GM12872 (cell line): ENCODE data around the gene ABHD15.
A peak's percentile ranks its signal among the peaks of the same experiment; 100 is the strongest.

Source experiments
- TF ChIP-seq, protein P1 (sequence below): IDR thresholded peaks from 3 replicates; pipeline ENCODE4 v1.5.1; 2011; ENCODE audit warnings: low read depth, mild to moderate bottlenecking, low read length, moderate library complexity; ENCODE audit not compliant: insufficient read depth

The ABHD15 gene

DNA sequence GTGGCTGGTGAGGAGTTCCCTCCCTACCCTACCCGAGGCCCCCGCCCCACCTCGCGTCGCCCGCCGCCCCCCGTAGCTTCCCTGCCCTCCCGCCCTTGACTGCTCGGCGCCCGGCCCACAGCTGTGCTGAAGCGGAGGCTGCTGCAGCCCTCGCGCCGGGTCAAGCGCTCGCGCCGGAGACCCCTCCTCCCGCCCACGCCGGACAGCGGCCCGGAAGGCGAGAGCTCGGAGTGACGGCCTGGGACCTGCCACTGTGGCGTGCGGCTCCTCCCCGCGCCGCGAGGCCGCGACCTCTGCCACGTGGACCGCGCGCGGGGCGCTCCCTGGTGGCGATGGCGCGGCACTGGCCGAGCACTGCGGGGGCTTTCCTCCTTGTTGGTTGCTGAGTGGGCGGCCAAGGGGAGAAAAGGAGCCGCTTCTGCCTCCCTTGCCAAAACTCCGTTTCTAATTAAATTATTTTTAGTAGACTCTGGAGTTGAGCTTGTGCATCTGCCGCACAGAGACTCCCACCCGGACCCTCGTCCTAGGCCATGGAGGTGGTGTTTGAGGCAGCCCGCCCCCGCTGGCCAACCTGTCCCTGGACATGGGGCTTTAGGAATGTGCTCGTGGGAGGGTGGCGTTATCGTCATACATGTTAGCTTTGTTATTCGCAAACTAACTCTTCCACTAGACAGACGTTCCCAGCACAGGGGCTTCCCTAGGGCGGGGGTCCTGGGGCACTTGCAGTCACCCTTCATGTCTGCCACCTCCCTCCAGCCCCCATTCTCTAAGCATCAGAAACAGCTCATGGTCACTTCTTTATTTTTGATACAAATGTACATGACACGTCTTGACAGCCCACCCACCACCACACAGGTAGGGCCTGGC, 6.1 kb upstream of the ABHD15 start:
- TF ChIP-seq, protein P1, sequence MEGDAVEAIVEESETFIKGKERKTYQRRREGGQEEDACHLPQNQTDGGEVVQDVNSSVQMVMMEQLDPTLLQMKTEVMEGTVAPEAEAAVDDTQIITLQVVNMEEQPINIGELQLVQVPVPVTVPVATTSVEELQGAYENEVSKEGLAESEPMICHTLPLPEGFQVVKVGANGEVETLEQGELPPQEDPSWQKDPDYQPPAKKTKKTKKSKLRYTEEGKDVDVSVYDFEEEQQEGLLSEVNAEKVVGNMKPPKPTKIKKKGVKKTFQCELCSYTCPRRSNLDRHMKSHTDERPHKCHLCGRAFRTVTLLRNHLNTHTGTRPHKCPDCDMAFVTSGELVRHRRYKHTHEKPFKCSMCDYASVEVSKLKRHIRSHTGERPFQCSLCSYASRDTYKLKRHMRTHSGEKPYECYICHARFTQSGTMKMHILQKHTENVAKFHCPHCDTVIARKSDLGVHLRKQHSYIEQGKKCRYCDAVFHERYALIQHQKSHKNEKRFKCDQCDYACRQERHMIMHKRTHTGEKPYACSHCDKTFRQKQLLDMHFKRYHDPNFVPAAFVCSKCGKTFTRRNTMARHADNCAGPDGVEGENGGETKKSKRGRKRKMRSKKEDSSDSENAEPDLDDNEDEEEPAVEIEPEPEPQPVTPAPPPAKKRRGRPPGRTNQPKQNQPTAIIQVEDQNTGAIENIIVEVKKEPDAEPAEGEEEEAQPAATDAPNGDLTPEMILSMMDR: peak; percentile 79

DNA sequence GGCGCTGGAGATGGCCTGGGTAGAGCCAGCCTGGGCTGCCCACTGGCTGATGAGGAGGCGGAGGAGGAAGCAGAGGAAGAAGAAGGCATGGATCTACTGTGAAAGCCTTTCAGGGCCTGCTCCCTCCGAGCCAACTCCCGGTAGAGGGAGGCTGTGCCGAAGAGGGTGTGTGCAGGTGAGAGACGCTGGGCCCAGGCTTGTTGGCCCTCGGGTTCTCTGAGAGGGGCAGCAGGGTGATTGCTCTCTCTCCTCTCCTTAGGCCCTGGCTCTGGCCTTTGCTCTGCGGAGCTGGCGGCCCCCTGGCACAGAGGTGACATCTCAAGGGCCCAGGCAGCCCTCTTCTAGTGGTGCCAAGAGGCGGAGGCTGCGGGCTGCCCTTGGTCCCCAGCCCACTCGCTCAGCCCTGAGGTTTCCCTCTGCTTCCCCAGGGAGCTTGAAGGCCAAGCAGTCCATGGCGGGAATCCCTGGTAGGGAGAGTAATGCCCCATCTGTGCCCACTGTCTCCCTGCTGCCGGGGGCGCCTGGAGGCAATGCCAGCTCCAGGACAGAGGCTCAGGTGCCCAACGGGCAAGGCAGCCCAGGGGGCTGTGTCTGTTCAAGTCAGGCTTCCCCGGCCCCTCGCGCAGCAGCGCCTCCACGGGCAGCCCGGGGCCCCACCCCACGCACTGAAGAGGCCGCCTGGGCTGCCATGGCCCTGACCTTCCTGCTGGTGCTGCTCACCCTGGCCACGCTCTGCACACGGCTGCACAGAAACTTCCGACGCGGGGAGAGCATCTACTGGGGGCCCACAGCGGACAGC, 5.2 kb upstream of the ABHD15 start:
- TF ChIP-seq, protein P1: no peak

DNA sequence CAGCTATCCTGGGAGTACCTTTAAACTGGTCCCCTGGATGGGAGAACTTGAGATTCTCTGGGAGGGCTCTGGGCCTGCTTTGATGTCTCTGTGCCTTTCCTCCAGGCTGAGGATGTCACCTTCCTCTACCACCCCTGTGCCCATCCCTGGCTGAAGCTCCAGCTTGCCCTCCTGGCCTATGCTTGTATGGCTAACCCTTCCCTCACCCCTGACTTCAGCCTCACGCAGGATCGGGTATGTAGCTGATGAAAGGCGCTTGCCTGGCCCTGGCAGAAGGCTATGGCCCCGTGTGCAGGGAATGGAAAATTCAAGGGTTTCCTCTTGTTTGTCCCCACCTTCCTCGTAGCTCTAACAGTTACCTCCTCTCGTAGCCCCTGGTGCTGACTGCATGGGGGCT, 4.6 kb upstream of the ABHD15 start:
- TF ChIP-seq, protein P1: no peak

DNA sequence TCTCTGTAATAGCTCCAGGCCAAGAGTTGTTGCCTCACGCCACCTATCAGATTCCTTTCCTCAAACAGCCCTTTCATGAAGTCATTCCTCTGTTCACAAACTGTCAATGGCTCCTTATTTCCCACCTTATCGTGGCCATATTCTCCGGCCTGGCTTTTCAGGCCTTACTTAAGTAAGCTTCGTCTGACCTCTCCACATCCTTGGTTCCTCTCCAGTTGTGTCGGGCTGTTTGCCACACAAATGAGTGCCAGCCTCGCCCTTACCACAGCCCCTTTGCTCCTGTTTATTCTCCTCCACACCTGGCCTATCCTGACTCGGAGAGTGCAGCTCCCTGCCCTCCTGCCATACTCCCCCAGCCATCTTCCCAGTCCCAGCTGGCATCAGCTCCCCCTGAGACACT, 3.7 kb upstream of the ABHD15 start:
- TF ChIP-seq, protein P1: no peak

DNA sequence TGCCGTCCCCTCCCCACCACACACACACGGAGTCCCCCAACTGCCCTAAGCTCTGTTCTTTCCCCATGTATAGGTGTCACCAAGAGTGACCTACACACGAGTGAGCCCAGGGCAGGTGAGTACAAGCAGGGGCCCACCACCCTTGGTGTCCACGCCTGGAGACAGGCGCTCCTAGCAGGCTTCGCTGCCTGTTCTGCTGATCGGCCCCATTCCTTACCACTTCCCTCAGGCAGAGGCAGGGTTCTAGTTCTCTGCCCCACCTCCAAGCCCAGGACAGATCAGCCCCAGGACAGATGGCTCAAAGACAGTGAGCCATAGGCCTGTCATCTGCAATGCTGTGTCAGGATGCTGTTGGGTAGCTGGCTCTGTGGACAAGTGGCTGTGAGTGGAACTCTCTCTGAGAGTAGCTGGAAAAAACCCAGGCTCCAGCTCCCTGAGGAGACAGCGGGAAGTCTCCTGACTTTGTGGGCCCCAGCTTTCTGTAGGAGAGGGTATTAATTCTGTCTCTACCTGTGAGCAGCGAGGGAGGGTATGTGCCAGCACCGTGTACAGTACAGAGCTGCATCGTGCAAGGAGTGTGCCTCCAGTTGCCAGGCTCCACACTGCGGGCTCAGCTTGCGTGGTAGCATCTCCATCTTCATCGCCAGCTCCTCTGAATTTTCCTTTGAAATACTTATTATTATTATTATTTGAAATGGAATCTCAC, 2.6 kb upstream of the ABHD15 start:
- TF ChIP-seq, protein P1: no peak

DNA sequence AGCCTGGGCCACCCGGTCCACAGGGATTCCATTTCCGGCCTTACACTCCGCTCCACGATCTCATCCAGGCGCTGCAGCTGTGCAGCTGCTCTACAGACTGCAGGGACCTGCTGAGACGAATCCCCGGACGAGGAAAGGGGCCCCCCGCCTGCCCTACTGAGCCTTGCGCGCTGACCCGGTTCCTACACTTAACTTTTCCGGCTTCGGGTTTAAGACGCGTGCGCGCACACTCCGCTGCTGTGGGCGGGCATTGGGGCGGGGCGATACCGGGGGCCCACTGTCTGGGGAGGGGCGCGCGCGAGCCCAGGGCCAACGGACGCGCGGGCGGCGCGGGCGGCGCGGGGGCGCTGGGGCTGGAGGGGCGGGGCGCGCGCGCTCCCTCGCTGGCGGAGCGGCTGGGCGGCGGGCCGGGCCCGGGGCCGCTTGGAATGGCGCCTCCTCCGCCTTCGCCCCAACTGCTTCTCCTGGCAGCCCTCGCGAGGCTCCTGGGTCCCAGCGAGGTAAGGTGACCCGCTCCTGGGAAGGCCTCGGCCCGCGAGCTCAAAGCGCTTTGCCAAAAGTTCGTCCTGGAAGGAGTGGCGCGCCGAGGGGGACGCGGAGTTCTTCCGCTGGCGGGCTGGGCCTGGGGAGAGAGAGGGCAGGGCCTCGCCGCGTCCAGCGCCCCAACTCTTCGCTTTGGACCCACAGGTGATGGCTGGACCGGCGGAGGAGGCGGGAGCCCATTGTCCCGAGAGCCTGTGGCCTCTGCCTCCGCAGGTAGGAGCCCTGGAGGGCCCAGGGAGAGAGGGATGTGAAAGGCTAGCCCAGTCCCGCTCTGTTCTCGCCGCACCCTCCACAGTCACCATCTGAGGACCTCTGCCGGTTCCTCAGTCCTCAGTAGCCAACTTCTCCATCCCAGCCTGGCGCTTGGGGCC, 1.8 kb upstream of the ABHD15 start, which contains the start of gene TP53I13:
TP53I13 (plus strand) TSS at position 371 of the 914 bp plus-strand sequence; CDS start at position 429, 58 bp downstream.
- TF ChIP-seq, protein P1: no peak
